ENCODE measurements around the gene GAS2. TPM values are rescaled to one million over a fixed set of nuclear protein-coding genes. Genes with fewer than 3 reads are reported as not detected.

Gene GAS2
- total and polyA plus RNA-seq, 9 of the 15 experiments (the other 6 are each of a cell fraction or from before 2014, with no cell fraction given): 0.77 to 1.9 (median 1.1) TPM

DNA sequence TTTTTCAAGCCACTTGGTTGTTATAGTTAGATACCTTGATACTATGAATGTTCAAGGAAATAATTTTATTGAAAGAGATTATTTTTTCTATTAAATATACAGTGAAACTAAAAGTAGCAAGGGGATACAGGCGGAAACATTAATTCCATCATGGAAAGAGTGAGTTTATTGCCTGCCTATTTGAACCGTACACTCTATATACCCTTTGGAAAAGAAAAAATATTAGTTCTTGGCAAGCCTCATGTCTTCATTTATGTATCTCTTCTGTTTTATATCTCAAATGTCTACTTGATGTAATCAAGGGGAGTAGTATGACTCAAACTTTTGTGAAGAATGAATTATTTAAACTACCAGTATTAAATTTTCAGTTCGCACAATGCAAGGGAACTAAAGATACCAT, 54.0 kb downstream of the GAS2 start:
- in situ Hi-C loops (cut with MboI) (no loop called here), intact Hi-C loops (cut with micrococcal nuclease) (no loop called here)
- Histone ChIP-seq H3K27me3 (ENCODE audit: control insufficient read depth in 2 of 2, insufficient read depth in 2 of 2, low read length in 2 of 2) (no peaks in the 10 kb centered on the region), H3K36me3 (ENCODE audit: control insufficient read depth, insufficient read depth, low read length) (no peaks in the 10 kb centered on the region), H3K4me1 (replicated peaks in 1 of 2; ENCODE audit: control insufficient read depth in 2 of 2, insufficient read depth in 2 of 2, low read length in 2 of 2) (no peaks in the 10 kb centered on the region), H3K9ac (ENCODE audit: insufficient read depth in 1 of 2, low read depth in 2 of 2, low read length in 2 of 2) (no peak overlapping the region), H3K9me1 (ENCODE audit: control insufficient read depth, insufficient read depth, low read length) (no peaks in the 10 kb centered on the region), H4K20me1 (replicated peaks; ENCODE audit: control insufficient read depth, insufficient read depth, low read length) (no peaks in the 10 kb centered on the region), H3K4me3 (no peak overlapping the region), H3K9me3 (replicated peaks; ENCODE audit: control insufficient read depth, insufficient read depth, low read depth, low read length) (no peaks in the 10 kb centered on the region), H2AFZ (ENCODE audit: low read depth, low read length) (no peak overlapping the region), H3K79me2 (ENCODE audit: control insufficient read depth, insufficient read depth, low read length) (no peaks in the 10 kb centered on the region), H3K4me2 (ENCODE audit: insufficient read depth, low read length) (no peak overlapping the region), H3K27ac (ENCODE audit: extremely low read depth, low read depth, low read length) (no peak overlapping the region)
- ChIA-PET CTCF (ENCODE audit: low intra/inter-chr PET ratio) (no interaction called here), POLR2A (no interaction called here)
- ATAC-seq: no peak
- 11% methylated on average over 3 of the region's 3 CpGs for WGBS (ENCODE audit: insufficient coverage, low coverage, missing lambda C conversion rate)
- no peak for FAIRE-seq
- BruUV-seq (replicated peaks): no TSS peak
- no peak for DNase-seq (ENCODE audit: extremely low read depth in 1 of 4, low spot score in 3 of 4)
- TF ChIP-seq FOSL1 (tag; conservative IDR thresholded peaks at IDR 0.05): no peak
- TF ChIP-seq TBL1XR1 (IDR thresholded peaks at IDR 0.05; ENCODE audit: low read length in 2 of 2): no peak
- TF ChIP-seq ZNF232 (CRISPR knock-in tag; IDR thresholded peaks at IDR 0.05): no peak
- no peak for TF ChIP-seq ZZZ3 (IDR thresholded peaks at IDR 0.05)
- TF ChIP-seq, protein P1, sequence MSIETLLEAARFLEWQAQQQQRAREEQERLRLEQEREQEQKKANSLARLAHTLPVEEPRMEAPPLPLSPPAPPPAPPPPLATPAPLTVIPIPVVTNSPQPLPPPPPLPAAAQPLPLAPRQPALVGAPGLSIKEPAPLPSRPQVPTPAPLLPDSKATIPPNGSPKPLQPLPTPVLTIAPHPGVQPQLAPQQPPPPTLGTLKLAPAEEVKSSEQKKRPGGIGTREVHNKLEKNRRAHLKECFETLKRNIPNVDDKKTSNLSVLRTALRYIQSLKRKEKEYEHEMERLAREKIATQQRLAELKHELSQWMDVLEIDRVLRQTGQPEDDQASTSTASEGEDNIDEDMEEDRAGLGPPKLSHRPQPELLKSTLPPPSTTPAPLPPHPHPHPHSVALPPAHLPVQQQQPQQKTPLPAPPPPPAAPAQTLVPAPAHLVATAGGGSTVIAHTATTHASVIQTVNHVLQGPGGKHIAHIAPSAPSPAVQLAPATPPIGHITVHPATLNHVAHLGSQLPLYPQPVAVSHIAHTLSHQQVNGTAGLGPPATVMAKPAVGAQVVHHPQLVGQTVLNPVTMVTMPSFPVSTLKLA (conservative IDR thresholded peaks at IDR 0.05): no peak
- TF ChIP-seq, protein P2, sequence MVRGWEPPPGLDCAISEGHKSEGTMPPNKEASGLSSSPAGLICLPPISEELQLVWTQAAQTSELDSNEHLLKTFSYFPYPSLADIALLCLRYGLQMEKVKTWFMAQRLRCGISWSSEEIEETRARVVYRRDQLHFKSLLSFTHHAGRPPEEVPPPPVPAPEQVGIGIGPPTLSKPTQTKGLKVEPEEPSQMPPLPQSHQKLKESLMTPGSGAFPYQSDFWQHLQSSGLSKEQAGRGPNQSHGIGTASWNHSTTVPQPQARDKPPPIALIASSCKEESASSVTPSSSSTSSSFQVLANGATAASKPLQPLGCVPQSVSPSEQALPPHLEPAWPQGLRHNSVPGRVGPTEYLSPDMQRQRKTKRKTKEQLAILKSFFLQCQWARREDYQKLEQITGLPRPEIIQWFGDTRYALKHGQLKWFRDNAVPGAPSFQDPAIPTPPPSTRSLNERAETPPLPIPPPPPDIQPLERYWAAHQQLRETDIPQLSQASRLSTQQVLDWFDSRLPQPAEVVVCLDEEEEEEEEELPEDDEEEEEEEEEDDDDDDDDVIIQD (CRISPR knock-in tag; IDR thresholded peaks at IDR 0.05): no peak
- no peak for TF ChIP-seq DDX20 (tag; IDR thresholded peaks at IDR 0.05; ENCODE audit: low read depth)
- TF ChIP-seq, protein P3, sequence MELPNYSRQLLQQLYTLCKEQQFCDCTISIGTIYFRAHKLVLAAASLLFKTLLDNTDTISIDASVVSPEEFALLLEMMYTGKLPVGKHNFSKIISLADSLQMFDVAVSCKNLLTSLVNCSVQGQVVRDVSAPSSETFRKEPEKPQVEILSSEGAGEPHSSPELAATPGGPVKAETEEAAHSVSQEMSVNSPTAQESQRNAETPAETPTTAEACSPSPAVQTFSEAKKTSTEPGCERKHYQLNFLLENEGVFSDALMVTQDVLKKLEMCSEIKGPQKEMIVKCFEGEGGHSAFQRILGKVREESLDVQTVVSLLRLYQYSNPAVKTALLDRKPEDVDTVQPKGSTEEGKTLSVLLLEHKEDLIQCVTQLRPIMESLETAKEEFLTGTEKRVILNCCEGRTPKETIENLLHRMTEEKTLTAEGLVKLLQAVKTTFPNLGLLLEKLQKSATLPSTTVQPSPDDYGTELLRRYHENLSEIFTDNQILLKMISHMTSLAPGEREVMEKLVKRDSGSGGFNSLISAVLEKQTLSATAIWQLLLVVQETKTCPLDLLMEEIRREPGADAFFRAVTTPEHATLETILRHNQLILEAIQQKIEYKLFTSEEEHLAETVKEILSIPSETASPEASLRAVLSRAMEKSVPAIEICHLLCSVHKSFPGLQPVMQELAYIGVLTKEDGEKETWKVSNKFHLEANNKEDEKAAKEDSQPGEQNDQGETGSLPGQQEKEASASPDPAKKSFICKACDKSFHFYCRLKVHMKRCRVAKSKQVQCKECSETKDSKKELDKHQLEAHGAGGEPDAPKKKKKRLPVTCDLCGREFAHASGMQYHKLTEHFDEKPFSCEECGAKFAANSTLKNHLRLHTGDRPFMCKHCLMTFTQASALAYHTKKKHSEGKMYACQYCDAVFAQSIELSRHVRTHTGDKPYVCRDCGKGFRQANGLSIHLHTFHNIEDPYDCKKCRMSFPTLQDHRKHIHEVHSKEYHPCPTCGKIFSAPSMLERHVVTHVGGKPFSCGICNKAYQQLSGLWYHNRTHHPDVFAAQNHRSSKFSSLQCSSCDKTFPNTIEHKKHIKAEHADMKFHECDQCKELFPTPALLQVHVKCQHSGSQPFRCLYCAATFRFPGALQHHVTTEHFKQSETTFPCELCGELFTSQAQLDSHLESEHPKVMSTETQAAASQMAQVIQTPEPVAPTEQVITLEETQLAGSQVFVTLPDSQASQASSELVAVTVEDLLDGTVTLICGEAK (IDR thresholded peaks at IDR 0.05): no peak
- TF ChIP-seq, protein P3 (CRISPR knock-in tag; IDR thresholded peaks at IDR 0.05): no peak

Measured in K562 (cell line).